HG03378 (cell line): ENCODE results near the gene YLPM1.
A peak's percentile ranks its signal among the peaks of the same experiment; 100 is the strongest.

Experiments
- ATAC-seq: cut with Tn5 transposase; IDR thresholded peaks from one replicate; pipeline ENCODE4 v1.9.1; 2021; ENCODE audit warnings: mild to moderate bottlenecking, moderate library complexity; ENCODE audit not compliant: unreplicated experiment

The YLPM1 gene

DNA sequence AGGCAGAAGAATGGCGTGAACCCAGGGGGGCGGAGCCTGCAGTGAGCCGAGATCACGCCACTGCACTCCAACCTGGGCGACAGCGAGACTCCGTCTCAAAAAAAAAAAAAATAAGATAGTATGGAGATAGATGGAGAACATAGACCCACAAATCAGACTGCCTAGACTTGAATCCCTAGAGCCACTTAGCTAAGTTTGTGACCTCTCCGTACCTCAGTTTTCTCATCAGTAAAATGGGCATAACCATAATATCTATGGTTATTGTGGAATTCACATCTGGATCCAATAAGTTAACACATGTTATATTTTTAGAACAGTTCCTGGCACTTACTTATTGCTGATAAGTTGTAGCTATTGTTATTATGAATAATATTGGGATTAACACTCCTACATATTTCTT, 105.6 kb downstream of the YLPM1 start:
- ATAC-seq, result no peak

DNA sequence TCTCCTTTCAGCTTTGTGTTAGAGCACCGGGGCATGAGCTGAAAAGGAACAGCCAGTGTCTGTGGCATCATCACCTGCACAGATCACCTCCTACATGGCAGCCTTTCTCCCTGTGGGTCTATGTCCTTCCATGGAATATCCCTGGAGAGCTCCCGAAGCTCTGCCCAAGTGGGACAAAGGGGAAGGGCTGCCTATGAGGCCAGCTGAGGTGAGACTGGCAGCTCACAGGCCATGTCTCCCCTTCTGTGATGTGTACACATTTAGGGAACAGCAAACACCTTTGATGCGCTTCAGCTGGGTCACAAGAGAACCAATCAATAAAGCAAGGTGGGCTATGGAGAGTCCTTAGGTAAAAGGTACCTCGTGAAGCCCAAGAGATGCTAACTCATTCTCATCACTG, 108.7 kb downstream of the YLPM1 start:
- no peak for ATAC-seq

DNA sequence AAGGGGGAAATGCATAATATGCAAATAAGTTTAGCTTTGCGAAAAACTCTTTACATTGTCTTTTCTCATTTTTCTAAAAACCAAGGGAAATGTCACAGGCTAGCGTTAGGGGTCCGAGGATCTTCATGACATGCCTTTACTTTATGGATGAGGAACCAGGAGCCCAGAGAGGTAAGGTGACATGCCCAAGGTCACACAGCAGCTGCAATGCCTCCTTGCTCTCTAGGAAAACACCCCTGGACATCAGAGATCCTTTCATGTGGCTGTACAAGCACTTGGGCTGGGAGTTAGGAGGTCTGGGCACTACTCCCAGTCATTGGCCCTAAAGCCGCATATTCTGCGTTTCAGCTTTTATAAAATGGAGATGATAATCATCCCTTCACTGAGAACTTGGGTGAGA, 112.1 kb downstream of the YLPM1 start:
- ATAC-seq, result no peak

DNA sequence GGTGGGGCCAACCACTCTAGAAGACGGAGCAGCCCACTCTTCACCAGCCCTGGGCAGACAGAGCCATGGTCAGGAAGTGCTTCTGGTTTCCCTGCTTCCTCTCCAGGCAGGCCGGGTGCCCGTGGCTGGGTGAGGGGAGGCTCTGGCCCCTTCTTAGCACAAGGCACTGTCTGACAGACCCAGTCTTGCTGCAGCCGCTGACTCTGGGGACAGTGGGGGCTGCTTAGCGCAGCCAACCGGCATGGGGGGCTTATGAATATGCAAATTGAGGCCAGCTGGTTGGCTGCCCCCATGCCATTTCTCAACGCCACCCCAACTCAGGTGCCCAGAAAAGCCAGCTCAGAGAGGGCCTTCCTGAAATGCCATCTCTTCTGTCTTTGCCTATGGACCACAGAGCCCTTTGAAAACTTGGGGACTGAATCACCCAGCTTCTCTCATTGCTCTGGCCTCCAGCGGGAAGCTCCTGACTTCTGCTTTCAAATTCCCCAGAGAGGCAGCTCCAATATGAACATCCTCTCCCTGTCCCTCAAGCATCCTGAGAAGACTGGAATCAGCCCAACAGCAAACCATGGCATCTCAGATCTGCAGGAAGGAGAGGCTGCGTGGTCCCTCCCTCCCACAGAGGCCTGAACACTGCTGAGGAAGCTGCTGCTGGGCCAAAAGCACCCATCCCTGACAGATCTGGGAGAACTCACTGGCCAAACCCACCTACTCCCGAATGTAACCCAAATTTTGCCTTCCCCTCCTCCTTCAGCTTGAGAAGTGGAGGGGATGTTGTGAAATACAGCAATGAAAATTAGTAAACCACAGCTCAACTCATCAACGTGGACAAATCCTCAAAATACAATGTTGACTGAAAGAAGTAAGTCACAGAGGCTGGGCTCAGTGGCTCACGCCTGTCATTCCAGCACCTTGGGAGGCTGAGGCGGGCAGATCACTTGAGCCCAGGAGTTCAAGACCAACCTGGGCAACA, 113.1 kb downstream of the YLPM1 start, which contains the start of gene PROX2:
TSS of gene PROX2 (minus strand) at position 205 of the 973 bp plus-strand sequence. CDS start 12,311 bp downstream, outside the sequence.
- no peak for ATAC-seq

DNA sequence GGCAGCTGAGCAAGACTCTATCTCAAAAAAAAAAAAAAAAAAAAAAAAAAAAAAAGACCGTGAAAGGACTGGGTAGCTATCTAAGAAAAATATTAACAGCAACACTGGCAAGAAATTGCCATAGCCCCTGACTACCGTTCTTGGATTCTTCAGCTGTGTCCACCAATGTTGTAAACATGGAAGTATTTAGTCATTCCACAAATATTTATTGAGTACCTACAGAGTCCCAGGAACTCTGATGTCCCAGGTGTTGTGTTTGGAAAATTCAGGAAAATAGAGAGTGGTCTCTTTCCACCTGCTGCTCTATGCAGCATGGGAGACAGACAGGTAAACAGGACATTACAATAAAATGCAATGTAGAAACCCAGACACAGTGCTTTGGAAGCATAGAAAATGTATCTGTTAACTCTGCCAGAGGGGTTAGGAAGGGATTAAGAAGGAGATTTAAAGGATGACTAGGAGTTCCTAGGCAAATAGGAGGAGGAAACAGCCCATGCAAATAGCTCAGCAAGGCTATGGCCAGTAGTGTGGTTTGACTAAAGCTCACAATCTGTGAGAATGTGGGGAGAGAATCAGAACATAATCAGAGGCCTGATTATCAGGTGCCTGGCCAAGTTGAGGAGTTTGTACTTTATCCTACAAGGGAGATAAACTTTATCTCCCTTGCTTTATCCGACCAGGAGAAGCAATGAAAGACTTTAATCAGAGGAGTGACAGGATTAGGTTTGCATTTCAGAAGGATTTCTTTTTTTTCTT, 116.5 kb downstream of the YLPM1 start:
- ATAC-seq, result no peak

DNA sequence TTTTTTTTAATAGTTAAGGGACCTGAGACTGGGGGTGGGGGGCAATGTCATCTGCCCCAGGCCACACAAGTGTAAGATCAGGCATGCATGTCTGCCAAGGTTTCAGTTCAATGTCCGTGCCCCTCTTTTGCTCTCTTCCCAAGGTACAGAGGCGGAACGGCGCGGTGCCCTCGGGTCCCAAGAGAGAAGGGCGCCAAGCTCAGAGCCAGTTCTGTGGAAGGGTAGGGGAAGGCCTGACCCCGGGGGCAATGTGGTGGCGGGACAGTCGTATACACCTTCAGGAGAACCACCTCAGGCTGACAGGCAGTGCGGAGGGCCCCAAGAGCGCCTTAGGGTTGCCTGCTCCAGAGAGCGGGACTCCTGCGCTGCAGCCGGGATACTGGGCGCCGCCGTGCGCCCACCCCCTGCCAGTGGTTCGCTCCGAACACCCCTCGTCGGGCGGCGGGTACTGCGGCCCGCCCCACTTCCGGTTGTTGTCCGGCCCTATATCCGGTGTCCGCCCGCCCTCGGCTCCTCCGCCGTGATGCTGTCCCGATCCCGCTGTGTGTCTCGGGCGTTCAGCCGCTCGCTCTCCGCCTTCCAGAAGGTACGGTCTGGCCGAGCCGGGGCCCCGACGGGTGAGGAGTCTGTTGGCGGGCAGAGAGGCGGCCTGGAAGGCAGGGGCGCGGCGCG, 118.5 kb downstream of the YLPM1 start, which contains the start of gene DLST:
TSS of gene DLST (plus strand) at position 486 of the 672 bp plus-strand sequence. CDS start at position 524, 38 bp downstream.
- ATAC-seq, result peak; percentile 80

DNA sequence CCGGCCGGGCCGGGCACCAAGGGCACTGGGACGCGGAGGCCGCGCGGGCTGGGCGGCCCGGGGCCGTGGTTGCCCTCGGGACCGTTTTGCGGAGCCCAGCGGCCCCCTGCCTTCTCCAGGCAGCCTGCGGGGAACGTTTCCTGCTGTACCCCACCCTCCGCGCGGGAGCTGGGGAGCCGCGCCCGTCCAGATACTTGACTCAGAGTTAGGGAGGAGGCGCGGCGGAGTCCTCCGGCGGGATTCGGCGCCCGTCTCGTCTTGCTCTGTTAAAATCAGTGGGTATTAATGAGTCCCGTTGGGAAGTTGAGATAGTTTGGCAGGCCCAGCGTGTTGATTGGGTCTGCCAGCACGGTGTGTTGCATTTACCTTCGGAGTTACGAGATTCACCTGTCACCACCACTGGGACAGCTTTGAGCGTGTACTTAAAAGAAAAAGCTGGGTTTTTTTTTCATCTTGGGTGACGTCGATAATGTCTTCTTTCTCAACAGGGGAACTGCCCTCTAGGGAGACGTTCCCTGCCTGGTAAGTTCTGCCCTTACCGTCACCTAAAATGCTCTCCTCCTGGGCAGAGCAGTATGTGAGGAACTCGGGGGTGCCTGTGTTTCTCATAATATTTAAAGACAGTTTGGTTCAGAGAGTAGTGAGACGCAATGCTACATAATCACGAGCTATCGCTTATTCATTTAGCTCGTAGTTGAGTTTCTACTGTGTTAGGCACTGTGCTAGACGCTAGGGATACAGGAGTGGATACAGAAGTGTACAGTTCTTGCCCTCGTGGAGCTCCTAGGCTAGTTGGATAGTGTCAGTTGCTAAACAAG, 119.2 kb downstream of the YLPM1 start:
- ATAC-seq, result peak; percentile 37
